AG04450 (cell line): ENCODE measurements around the gene MARCHF2. TPM values are rescaled to one million over a fixed set of nuclear protein-coding genes. Genes with fewer than 3 reads are reported as not detected.
"Not testable (repeated sequence)": the region's sequence is repeated elsewhere in the genome, so short reads cannot be mapped to it uniquely, and the experiment has no call there.

Source experiments
- CTCF ChIA-PET: fragments of 300-600, 350-600 bp; formaldehyde crosslinking; extraction: SDS; loops from one replicate; lab custom pipeline; 2022; ENCODE audit warnings: antibody characterized with exemption, inconsistent platforms; lab: Charles Lee
- POLR2A ChIA-PET: fragments of 350-600 bp; formaldehyde crosslinking; extraction: SDS; loops from one replicate; lab custom pipeline; 2021; ENCODE audit warnings: antibody characterized with exemption, inconsistent platforms; lab: Yijun Ruan, JAX
- DNase-seq: peaks from one replicate; pipeline ENCODE4 v3.0.0-alpha.2; 2011; ENCODE audit warnings: low read depth, low spot score
- H3K27ac ChIP-seq: one replicate; pipeline ENCODE4 v1.5.1; 2012; ENCODE audit warnings: low read depth, low read length, control low read depth
- H3K27me3 ChIP-seq: one replicate; pipeline ENCODE4 v1.6.0; 2012; ENCODE audit warnings: low read length; ENCODE audit not compliant: control insufficient read depth, insufficient read depth
- H3K4me3 ChIP-seq: 2 replicates; pipeline ENCODE4 v1.5.1; 2011; ENCODE audit warnings: mild to moderate bottlenecking, low read depth, low read length, control low read depth
- H3K9me3 ChIP-seq: 2 replicates; pipeline ENCODE4 v1.5.1; 2012; ENCODE audit warnings: low read length; ENCODE audit not compliant: control insufficient read depth, insufficient read depth
- polyA plus RNA-seq: library from polyadenylated mRNA; depleted of rRNA; stranded (reverse); fragments of >200 nt; gene quantifications from 2 replicates; pipeline ENCODE4 v1.2.3, GENCODE V29; 2011
- TF ChIP-seq, protein P1 (sequence below): IDR thresholded peaks from 2 replicates; pipeline ENCODE4 v1.5.1; 2011; ENCODE audit warnings: low read depth, low read length, control low read depth, inconsistent platforms

The MARCHF2 gene
- polyA plus RNA-seq, 1 experiment = 14.7 TPM

DNA sequence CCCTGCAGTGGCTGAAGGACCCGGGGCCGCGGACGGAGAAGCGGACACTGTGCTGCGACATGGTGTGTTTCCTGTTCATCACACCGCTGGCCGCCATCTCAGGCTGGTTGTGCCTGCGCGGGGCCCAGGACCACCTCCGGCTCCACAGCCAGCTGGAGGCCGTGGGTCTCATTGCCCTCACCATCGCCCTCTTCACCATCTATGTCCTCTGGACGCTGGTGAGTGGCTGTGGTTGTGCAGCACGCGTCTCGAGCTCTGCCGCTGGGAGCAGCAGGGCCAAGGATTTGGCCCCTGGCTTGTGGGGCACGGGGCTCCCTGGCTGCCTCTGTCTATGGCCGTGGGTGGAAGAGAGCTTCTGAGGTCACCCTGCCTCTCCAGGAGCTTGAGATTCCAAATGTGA lies 17.5 kb downstream of the MARCHF2 start:
- no peaks in the 10 kb centered on the region for H3K9me3 ChIP-seq
- DNase-seq = no peak
- H3K27ac ChIP-seq = no peak overlapping the region
- H3K27me3 ChIP-seq = no peaks in the 10 kb centered on the region
- no peak overlapping the region for H3K4me3 ChIP-seq
- CTCF ChIA-PET = no interaction called here
- POLR2A ChIA-PET = interaction anchor here (0.7 kb wide), 1 partner anchor 8 kb away, joined by 4 read pairs; no protein-coding TSS in a partner anchor
- TF ChIP-seq, protein P1, sequence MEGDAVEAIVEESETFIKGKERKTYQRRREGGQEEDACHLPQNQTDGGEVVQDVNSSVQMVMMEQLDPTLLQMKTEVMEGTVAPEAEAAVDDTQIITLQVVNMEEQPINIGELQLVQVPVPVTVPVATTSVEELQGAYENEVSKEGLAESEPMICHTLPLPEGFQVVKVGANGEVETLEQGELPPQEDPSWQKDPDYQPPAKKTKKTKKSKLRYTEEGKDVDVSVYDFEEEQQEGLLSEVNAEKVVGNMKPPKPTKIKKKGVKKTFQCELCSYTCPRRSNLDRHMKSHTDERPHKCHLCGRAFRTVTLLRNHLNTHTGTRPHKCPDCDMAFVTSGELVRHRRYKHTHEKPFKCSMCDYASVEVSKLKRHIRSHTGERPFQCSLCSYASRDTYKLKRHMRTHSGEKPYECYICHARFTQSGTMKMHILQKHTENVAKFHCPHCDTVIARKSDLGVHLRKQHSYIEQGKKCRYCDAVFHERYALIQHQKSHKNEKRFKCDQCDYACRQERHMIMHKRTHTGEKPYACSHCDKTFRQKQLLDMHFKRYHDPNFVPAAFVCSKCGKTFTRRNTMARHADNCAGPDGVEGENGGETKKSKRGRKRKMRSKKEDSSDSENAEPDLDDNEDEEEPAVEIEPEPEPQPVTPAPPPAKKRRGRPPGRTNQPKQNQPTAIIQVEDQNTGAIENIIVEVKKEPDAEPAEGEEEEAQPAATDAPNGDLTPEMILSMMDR = no peak

DNA sequence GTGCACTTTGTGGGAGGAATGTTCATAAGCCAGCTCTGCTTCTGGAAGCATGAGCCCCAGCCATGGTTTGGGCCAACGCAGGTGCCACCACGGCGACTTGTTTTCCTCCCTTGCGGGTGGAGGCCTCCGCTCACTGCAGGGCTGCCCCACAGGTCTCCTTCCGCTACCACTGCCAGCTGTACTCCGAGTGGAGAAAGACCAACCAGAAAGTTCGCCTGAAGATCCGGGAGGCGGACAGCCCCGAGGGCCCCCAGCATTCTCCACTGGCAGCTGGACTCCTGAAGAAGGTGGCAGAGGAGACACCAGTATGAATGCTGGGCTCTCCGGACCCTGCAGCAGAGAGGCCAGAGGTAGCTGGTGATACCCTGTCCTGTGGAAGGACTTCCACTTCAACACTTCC lies 25.1 kb downstream of the MARCHF2 start:
- Histone ChIP-seq H3K4me3 (no peak overlapping the region), H3K27me3 (no peaks in the 10 kb centered on the region), H3K27ac (no peak overlapping the region), H3K9me3 (no peaks in the 10 kb centered on the region)
- ChIA-PET POLR2A (interaction anchor here (0.7 to 1.1 kb wide), 2 partner anchors 11 to 75 kb away, joined by 3 to 5 read pairs; partner anchors contain the start of gene ZNF414), CTCF (no interaction called here)
- DNase-seq = no peak
- TF ChIP-seq, protein P1 = no peak

DNA sequence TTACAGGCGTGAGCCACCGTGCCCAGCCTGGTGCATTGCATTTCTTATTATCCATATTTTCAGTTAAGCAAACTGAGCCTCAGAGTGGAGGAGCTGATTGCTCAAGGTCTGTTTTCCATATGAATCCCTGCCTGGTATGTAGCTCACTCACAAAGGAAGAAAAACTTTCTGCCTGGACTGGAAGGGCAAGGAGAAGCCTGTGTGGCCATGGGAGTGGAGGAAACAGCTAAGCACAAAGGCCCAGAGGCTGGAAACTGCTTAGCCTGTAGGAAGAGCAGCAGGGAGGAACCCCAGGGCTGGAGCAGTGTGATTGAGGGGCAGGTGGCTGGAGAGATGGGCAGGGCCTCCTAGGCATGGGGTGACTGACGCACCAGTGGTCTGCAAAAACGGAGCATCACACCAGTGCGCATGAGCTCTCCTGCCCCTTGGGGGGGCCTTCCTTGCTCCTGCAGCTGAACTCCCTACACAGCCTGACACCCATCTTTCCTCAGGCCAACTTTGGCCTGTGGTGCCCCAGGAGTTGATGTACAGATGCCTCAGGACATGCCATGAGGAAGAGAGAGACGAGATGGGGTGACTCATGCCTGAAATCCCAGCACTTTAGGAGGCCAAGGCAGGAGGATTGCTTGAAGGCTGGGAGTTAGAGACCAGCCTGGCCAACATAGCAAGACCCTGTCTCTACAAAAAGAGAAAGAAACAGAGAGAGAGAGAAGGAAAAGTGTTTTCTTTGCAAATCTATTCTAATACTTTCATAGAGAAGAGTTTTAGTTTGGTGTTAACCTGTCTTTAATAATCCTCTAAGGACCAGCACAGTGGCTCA lies 28.8 kb downstream of the MARCHF2 start:
- TF ChIP-seq, protein P1 = no peak
- H3K27me3 ChIP-seq = no peaks in the 10 kb centered on the region
- no peaks in the 10 kb centered on the region; the same call in 1 of the 2 replicates for H3K9me3 ChIP-seq
- no peak overlapping the region for H3K27ac ChIP-seq
- H3K4me3 ChIP-seq = no peak overlapping the region
- CTCF ChIA-PET = interaction anchor here (0.6 to 1.6 kb wide), 3 partner anchors 29 to 113 kb away, joined by 4 to 6 read pairs (median 4); partner anchors contain the start of gene MARCHF2
- POLR2A ChIA-PET = no interaction called here
- DNase-seq = no peak

DNA sequence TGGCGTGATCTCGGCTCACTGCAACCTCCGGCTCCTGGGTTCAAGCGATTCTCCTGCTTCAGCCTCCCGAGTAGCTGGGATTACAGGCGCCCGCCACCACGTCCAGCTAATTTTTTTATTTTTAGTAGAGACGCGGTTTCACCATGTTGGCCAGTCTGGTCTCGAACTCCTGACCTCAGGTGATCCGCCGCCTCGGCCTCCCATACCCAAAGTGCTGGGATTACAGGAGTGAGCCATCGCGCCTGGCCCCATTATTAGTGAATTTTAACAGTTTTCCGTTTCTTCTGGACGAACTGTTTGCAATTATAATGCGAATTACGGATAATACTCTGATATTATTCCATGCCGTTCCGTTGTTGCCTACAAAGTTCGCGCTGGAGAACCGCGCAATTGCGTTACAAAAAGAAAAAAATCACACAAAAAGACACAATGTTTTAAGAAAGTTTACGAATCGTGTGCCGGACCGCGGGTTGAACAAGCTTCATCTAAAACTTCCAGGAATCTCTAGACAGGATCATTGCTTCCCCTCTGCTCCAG lies 31.1 kb downstream of the MARCHF2 start:
- H3K27ac ChIP-seq = peak overlapping the region; percentile 49

DNA sequence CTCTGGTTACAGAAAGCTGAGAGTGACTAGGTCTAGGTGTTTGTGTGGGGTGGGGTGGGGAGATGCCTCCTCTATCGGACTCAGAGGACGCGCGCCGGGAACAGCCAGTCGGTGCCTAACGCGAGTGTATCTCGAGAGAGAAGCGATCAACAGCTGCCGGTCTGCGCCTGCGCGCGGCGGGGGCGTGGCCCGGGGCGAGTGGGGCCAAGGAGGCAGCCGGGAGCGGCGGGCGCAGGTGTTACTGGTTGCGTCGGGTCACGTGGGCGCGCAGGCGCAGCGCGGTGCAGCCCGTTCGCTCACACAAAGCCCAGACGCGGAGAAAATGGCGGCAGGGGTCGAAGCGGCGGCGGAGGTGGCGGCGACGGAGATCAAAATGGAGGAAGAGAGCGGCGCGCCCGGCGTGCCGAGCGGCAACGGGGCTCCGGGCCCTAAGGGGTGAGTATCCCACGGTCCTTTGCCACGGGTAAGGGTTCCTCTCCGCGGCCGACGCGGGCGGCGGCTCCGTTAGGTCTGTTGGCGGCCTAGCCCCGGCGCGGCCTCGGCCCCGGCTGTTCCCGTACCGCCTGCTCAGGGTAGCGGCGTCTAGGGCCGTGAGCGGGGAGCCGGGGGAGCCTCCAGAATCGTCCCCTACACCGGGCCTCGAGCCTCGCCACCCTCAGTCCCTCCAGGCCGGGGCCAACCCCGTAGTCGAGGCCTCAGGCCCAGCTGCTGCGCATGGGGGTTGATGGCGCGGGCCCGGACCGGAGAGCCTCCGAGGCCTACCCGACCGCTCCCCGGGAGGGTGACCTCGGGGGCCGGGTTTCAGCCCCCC lies 31.8 kb downstream of the MARCHF2 start, which contains the start of gene HNRNPM:
Gene HNRNPM (plus strand): TSS at position 299 of the 811 bp plus-strand sequence. CDS start 24 bp downstream, at position 323.
- ChIA-PET POLR2A (interaction anchor here (0.6 to 2.3 kb wide), 9 partner anchors 11 to 69 kb away, joined by 3 to 15 read pairs (median 9); partner anchors contain the start of genes MARCHF2, RAB11B and ZNF414), CTCF (interaction anchor here (0.6 to 1.4 kb wide), 2 partner anchors 32 to 91 kb away, joined by 3 to 5 read pairs; partner anchors contain the start of gene MARCHF2)
- Histone ChIP-seq H3K9me3 (no peaks in the 10 kb centered on the region; the same call in 1 of the 2 replicates), H3K27ac (peak within 1 kb of the TSS; percentile 68), H3K4me3 (peak within 1 kb of the TSS; percentile 87), H3K27me3 (no peaks in the 10 kb centered on the region)
- DNase-seq = peak; percentile 89
- TF ChIP-seq, protein P1 = no peak

More for the DNA sequence above, 31.1 kb downstream of the MARCHF2 start:
- not testable (repeated sequence) for H3K27me3 ChIP-seq, DNase-seq, H3K9me3 ChIP-seq
- ChIA-PET POLR2A (interaction anchor here (0.9 to 2.3 kb wide), 8 partner anchors 10 to 70 kb away, joined by 3 to 15 read pairs (median 9); partner anchors contain the start of genes MARCHF2, RAB11B and ZNF414), CTCF (interaction anchor here (0.6 to 1.4 kb wide), 2 partner anchors 31 to 90 kb away, joined by 3 to 5 read pairs; partner anchors contain the start of gene MARCHF2)
- peak overlapping the region; percentile 69 for H3K4me3 ChIP-seq
